SK-N-SH treated with all-trans-retinoic acid at 6 μM for 48 hours (cell line): Measurements from ENCODE around the gene PCDH9.

ENCODE experiments used
- ATAC-seq: fragments of 200-7000 bp; cut with Tn5 transposase; 3 replicates; pipeline ENCODE4 v1.9.1; 2020; ENCODE audit warnings: mild to moderate bottlenecking, moderate library complexity
- ARNTL ChIP-seq: fragments of 450-650 bp; formaldehyde crosslinking; IDR thresholded peaks from 2 replicates; pipeline ENCODE4 v1.5.0; 2020; ENCODE audit warnings: low read depth, mild to moderate bottlenecking, moderate library complexity, borderline replicate concordance
- BACH2 ChIP-seq: fragments of 250-450 bp; sonication (Bioruptor Pico); IDR thresholded peaks from 2 replicates; pipeline ENCODE4 v1.9.0; 2021; ENCODE audit warnings: mild to moderate bottlenecking, borderline replicate concordance
- CREB5 ChIP-seq: fragments of 250-450 bp; sonication (Bioruptor Pico); IDR thresholded peaks from 2 replicates; pipeline ENCODE4 v1.5.1; 2020; ENCODE audit warnings: low read depth, mild to moderate bottlenecking, moderate library complexity
- CSDC2 ChIP-seq: fragments of 250-450 bp; sonication (Bioruptor Pico); IDR thresholded peaks from 2 replicates; pipeline ENCODE4 v1.5.0; 2020; ENCODE audit warnings: mild to moderate bottlenecking, moderate library complexity
- CSRNP3 ChIP-seq: fragments of 250-450 bp; sonication (Bioruptor Pico); IDR thresholded peaks from 2 replicates; pipeline ENCODE4 v1.5.1; 2021; ENCODE audit warnings: mild to moderate bottlenecking, moderate library complexity
- ESRRG ChIP-seq: fragments of 250-450 bp; sonication (Bioruptor Pico); IDR thresholded peaks from 2 replicates; pipeline ENCODE4 v1.6.1; 2021; ENCODE audit warnings: mild to moderate bottlenecking
- GLIS3 ChIP-seq: fragments of 250-450 bp; sonication (Bioruptor Pico); IDR thresholded peaks from 2 replicates; pipeline ENCODE4 v1.5.0; 2020; ENCODE audit warnings: mild to moderate bottlenecking, moderate library complexity
- ISL1 ChIP-seq: fragments of 250-450 bp; sonication (Bioruptor Pico); IDR thresholded peaks from 2 replicates; pipeline ENCODE4 v2.1.2; 2022; ENCODE audit warnings: mild to moderate bottlenecking, moderate library complexity
- PATZ1 ChIP-seq: fragments of 250-450 bp; sonication (Bioruptor Pico); IDR thresholded peaks from 2 replicates; pipeline ENCODE4 v1.8.0; 2020; ENCODE audit warnings: mild to moderate bottlenecking, moderate library complexity, borderline replicate concordance
- PPARA ChIP-seq: fragments of 250-450 bp; sonication (Bioruptor Pico); IDR thresholded peaks from 2 replicates; pipeline ENCODE4 v1.5.0; 2020; ENCODE audit warnings: mild to moderate bottlenecking, borderline replicate concordance
- RARB ChIP-seq: fragments of 250-450 bp; sonication (Bioruptor Pico); IDR thresholded peaks from 2 replicates; pipeline ENCODE4 v1.8.0; 2021; ENCODE audit warnings: mild to moderate bottlenecking, moderate library complexity
- SNAI2 ChIP-seq: fragments of 250-450 bp; sonication (Bioruptor Pico); IDR thresholded peaks from 2 replicates; pipeline ENCODE4 v1.5.0; 2020; ENCODE audit warnings: mild to moderate bottlenecking, moderate library complexity
- TCF4 ChIP-seq: fragments of 250-450 bp; sonication (Bioruptor Pico); IDR thresholded peaks from 2 replicates; pipeline ENCODE4 v1.8.0; 2021; ENCODE audit warnings: mild to moderate bottlenecking, moderate library complexity, borderline replicate concordance
- TOX ChIP-seq: fragments of 250-450 bp; sonication (Bioruptor Pico); IDR thresholded peaks from 2 replicates; pipeline ENCODE4 v1.8.0; 2021; ENCODE audit warnings: mild to moderate bottlenecking, moderate library complexity, borderline replicate concordance
- TSHZ2 ChIP-seq: fragments of 250-450 bp; sonication (Bioruptor Pico); IDR thresholded peaks from 2 replicates; pipeline ENCODE4 v1.5.0; 2020; ENCODE audit warnings: mild to moderate bottlenecking, moderate library complexity
- ZC3H10 ChIP-seq: fragments of 250-450 bp; sonication (Bioruptor Pico); IDR thresholded peaks from 2 replicates; pipeline ENCODE4 v1.5.1; 2021; ENCODE audit warnings: mild to moderate bottlenecking, moderate library complexity
- ZFP3 ChIP-seq: fragments of 250-450 bp; sonication (Bioruptor Pico); IDR thresholded peaks from 2 replicates; pipeline ENCODE4 v1.5.0; 2020; ENCODE audit warnings: mild to moderate bottlenecking, moderate library complexity
- ZFP30 ChIP-seq: fragments of 450-650 bp; formaldehyde crosslinking; IDR thresholded peaks from 2 replicates; pipeline ENCODE4 v1.5.0; 2022; ENCODE audit warnings: mild to moderate bottlenecking, moderate library complexity
- ZNF565 ChIP-seq: fragments of 450-650 bp; formaldehyde crosslinking; conservative IDR thresholded peaks from 2 replicates; pipeline ENCODE4 v1.5.0; 2020; ENCODE audit warnings: low read depth, mild to moderate bottlenecking, moderate library complexity
- ZNF70 ChIP-seq: fragments of 450-650 bp; formaldehyde crosslinking; IDR thresholded peaks from 2 replicates; pipeline ENCODE4 v1.5.0; 2020; ENCODE audit warnings: mild to moderate bottlenecking, moderate library complexity
- ZNF8 ChIP-seq: fragments of 450-650 bp; formaldehyde crosslinking; IDR thresholded peaks from 2 replicates; pipeline ENCODE4 v1.5.0; 2020; ENCODE audit warnings: mild to moderate bottlenecking, moderate library complexity

Gene PCDH9

GRCh38 chr13:66659701-66660467 lies 570.3 kb downstream of the PCDH9 start:
- peak; percentile 29; the same call in 2 of the 3 replicates for ATAC-seq
- TF ChIP-seq CSDC2 (CRISPR knock-in tag) (no peak), ISL1 (CRISPR knock-in tag) (peak; percentile 49)

GRCh38 chr13:66659286-66659685 lies 570.9 kb downstream of the PCDH9 start:
- no peak for ATAC-seq
- TF ChIP-seq TCF4 (no peak), TOX (CRISPR knock-in tag) (no peak), ISL1 (CRISPR knock-in tag) (no peak), CREB5 (CRISPR knock-in tag) (no peak), SNAI2 (no peak), ZNF565 (CRISPR knock-in tag) (no peak), CSDC2 (CRISPR knock-in tag) (no peak), ESRRG (CRISPR knock-in tag) (no peak), ZC3H10 (CRISPR knock-in tag) (no peak), ZNF8 (CRISPR knock-in tag) (no peak), TSHZ2 (CRISPR knock-in tag) (no peak), ZFP30 (CRISPR knock-in tag) (no peak), ARNTL (CRISPR knock-in tag) (no peak), BACH2 (no peak)

GRCh38 chr13:66657165-66657881 lies 572.8 kb downstream of the PCDH9 start:
- ATAC-seq = peak; percentile 97
- TF ChIP-seq SNAI2 = peak; percentile 75; the same call in 1 of the 2 replicates
- TF ChIP-seq CREB5 (CRISPR knock-in tag) = peak; percentile 57; the same call in 1 of the 2 replicates
- TF ChIP-seq TSHZ2 (CRISPR knock-in tag) = no peak
- TF ChIP-seq BACH2 = no peak
- no peak for TF ChIP-seq ESRRG (CRISPR knock-in tag)
- peak; percentile 92 for TF ChIP-seq ISL1 (CRISPR knock-in tag)
- TF ChIP-seq ZNF8 (CRISPR knock-in tag) = no peak
- no peak for TF ChIP-seq ZC3H10 (CRISPR knock-in tag)
- no peak for TF ChIP-seq RARB
- no peak; the same call in 1 of the 2 replicates for TF ChIP-seq TOX (CRISPR knock-in tag)
- TF ChIP-seq ARNTL (CRISPR knock-in tag) = no peak
- TF ChIP-seq ZNF565 (CRISPR knock-in tag) = no peak
- no peak for TF ChIP-seq PATZ1 (CRISPR knock-in tag)
- no peak for TF ChIP-seq CSRNP3 (CRISPR knock-in tag)
- no peak for TF ChIP-seq ZNF70
- TF ChIP-seq ZFP3 (CRISPR knock-in tag) = peak; percentile 36; the same call in 1 of the 2 replicates
- TF ChIP-seq GLIS3 (CRISPR knock-in tag) = no peak
- TF ChIP-seq PPARA (CRISPR knock-in tag) = no peak
- TF ChIP-seq CSDC2 (CRISPR knock-in tag) = no peak
